Calu3 (cell line): ENCODE measurements around the gene TRIM8. TPM values are rescaled to one million over a fixed set of nuclear protein-coding genes. Genes with fewer than 3 reads are reported as not detected.
A peak's percentile ranks its signal among the peaks of the same experiment; 100 is the strongest.

Source experiments
- BruUV-seq: library from RNA; stranded (reverse); fragments of 400-500 nt; replicated peaks from 2 replicates; lab custom pipeline; 2021; lab: Mats Ljungman, UMichigan
- CTCF ChIA-PET: fragments of 300-600 bp; sonication (Branson Sonifier 250); formaldehyde crosslinking; loops from one replicate; lab custom pipeline; 2022; ENCODE audit warnings: antibody characterized with exemption; lab: Charles Lee
- DNase-seq: peaks from one replicate; pipeline ENCODE4 v3.0.0; 2022
- H3K27ac Mint-ChIP-seq: one replicate; pipeline ENCODE4 v1.8.0; 2022; ENCODE audit warnings: mixed read lengths; ENCODE audit not compliant: unreplicated experiment
- H3K27me3 Mint-ChIP-seq: one replicate; pipeline ENCODE4 v1.8.0; 2022; ENCODE audit warnings: mixed read lengths; ENCODE audit not compliant: unreplicated experiment
- H3K36me3 Mint-ChIP-seq: one replicate; pipeline ENCODE4 v1.8.0; 2022; ENCODE audit warnings: mild to moderate bottlenecking, moderate library complexity, mixed read lengths; ENCODE audit not compliant: insufficient read depth, unreplicated experiment
- H3K4me1 Mint-ChIP-seq: one replicate; pipeline ENCODE4 v1.8.0; 2022; ENCODE audit warnings: mild to moderate bottlenecking, low read depth, mixed read lengths; ENCODE audit not compliant: unreplicated experiment
- H3K4me3 Mint-ChIP-seq: one replicate; pipeline ENCODE4 v1.8.0; 2022; ENCODE audit warnings: mild to moderate bottlenecking, low read depth, moderate library complexity, mixed read lengths; ENCODE audit not compliant: unreplicated experiment
- H3K9me3 Mint-ChIP-seq: one replicate; pipeline ENCODE4 v1.8.0; 2022; ENCODE audit warnings: low read depth, mixed read lengths; ENCODE audit not compliant: unreplicated experiment
- intact Hi-C: fragments of 100-400 bp; cut with micrococcal nuclease; formaldehyde crosslinking; loops from one replicate; pipeline ENCODE4 v1.10.0; 2022; ENCODE audit not compliant: unreplicated experiment
- total RNA-seq: library from RNA; stranded (reverse); gene quantifications from 2 replicates; pipeline ENCODE4 v1.2.3, GENCODE V29; 2022
- TF ChIP-seq, protein P1 (sequence below): fragments of 200-600 bp; IDR thresholded peaks from one replicate; pipeline ENCODE4 v1.8.0; 2022; ENCODE audit warnings: antibody characterized with exemption; ENCODE audit not compliant: unreplicated experiment

The TRIM8 gene
- total RNA-seq, 1 experiment from 2014 or later: 52.1 TPM

DNA sequence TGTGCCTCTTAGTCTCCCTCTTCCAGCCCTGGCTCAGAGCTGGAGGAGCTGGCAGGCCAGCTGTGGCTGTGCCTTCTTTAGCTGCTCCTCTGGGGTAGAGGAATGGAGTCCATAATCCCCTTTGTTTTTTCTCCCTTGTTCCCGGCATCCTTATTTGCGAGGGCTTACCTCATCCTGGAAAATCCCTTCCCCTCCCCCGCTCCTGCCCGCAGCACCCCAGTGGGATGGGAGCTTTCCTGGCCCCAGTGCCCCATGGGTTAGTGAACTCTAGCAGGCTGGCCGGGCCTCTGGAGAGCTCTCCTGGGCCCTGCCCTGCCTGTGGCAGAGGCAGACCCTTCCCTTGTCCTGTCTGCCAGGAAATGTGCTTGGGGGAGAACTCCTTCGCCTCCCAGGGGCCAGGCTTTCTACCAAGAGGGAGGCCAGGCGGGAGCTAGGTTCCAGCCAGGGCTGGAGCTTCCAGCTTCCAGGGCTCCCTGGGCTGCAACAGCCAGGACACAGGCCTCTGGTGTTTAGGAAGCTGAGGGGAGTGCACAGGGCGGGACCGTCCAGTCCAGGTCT is 16.5 kb upstream of the TRIM8 start:
- Mint-ChIP-seq H3K4me3 (no peak overlapping the region), H3K4me1 (peaks cover 64% of the 10 kb centered on the region), H3K27me3 (no peaks in the 10 kb centered on the region), H3K27ac (no peak overlapping the region), H3K36me3 (peaks cover 13% of the 10 kb centered on the region), H3K9me3 (no peaks in the 10 kb centered on the region)
- intact Hi-C loops: no loop called here
- peak; percentile 45 for DNase-seq
- TF ChIP-seq, protein P1, sequence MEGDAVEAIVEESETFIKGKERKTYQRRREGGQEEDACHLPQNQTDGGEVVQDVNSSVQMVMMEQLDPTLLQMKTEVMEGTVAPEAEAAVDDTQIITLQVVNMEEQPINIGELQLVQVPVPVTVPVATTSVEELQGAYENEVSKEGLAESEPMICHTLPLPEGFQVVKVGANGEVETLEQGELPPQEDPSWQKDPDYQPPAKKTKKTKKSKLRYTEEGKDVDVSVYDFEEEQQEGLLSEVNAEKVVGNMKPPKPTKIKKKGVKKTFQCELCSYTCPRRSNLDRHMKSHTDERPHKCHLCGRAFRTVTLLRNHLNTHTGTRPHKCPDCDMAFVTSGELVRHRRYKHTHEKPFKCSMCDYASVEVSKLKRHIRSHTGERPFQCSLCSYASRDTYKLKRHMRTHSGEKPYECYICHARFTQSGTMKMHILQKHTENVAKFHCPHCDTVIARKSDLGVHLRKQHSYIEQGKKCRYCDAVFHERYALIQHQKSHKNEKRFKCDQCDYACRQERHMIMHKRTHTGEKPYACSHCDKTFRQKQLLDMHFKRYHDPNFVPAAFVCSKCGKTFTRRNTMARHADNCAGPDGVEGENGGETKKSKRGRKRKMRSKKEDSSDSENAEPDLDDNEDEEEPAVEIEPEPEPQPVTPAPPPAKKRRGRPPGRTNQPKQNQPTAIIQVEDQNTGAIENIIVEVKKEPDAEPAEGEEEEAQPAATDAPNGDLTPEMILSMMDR: no peak
- BruUV-seq: no TSS peak
- CTCF ChIA-PET: interaction anchor here (0.5 to 2.3 kb wide), 2 partner anchors 17 to 18 kb away, joined by 4 to 7 read pairs; no protein-coding TSS in a partner anchor

DNA sequence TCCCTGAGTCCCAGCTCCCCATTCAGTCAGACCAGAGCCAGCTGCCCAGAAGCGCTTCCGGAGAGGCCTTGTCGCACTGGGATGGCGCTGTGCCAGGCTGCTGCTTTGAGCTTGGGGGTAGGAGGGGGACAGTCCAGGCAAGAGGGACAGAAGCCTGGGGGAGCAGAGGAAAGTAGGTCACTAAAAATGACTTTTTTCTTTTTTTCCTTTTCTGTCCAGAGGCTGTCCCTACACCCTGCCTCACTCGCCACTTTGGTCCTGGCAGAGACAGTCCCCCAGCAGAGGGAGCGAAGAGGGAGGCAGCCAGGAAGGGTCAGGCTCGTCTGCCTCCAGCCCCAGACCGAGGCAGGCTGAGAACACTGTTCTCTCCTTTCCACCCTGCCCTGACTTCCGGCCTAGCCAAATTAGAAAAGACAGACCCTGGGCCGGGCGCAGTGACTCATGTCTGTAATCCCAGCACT is 15.8 kb upstream of the TRIM8 start:
- peaks cover 13% of the 10 kb centered on the region for H3K36me3 Mint-ChIP-seq
- BruUV-seq: no TSS peak
- peaks cover 71% of the 10 kb centered on the region for H3K4me1 Mint-ChIP-seq
- no peak overlapping the region for H3K4me3 Mint-ChIP-seq
- DNase-seq: peak; percentile 26
- no peaks in the 10 kb centered on the region for H3K9me3 Mint-ChIP-seq
- intact Hi-C loops: no loop called here
- no peaks in the 10 kb centered on the region for H3K27me3 Mint-ChIP-seq
- H3K27ac Mint-ChIP-seq: no peak overlapping the region
- CTCF ChIA-PET: interaction anchor here (2.3 kb wide), 1 partner anchor 18 kb away, joined by 7 read pairs; no protein-coding TSS in a partner anchor
- TF ChIP-seq, protein P1: no peak

DNA sequence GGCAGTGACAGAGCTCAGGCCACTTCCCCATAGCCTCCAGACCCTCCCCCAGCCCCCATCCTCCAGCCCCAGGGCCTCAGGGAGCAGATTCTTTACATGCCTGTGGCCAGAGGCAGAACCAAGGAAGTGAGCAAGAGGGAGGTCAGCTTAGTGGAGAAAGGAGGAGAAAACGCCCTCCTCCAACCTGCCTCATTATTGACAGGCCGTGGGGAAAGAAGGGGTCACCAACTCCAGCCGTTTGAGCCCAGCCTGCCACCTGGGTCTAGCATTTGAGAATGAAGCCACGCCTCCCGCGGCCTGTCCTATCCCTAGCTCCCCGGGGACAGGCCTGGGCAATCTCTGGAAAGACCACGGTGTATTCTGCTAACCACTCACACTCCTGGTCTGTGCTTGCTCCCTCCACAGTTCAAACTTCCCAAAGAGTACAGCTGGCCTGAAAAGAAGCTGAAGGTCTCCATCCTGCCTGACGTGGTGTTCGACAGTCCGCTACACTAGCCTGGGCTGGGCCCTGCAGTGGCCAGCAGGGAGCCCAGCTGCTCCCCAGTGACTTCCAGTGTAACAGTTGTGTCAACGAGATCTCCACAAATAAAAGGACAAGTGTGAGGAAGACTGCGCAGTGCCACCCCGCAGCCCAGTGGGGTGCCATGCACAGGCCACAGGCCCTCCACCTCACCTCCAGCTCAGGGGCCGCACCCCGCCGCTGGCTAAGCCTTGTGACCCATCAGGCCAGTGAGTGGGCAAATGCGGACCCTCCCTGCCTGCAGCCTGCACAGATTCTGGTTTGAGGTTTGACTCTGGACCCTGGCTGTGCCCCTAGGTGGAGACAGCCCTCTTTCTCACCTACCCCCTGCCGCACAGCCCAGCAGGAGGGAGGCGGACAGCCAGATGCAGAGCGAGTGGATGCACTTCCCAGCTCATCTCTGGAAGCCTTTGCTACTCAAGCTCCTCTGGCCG is 14.3 kb upstream of the TRIM8 start:
- CTCF ChIA-PET: interaction anchor here (0.7 to 2.3 kb wide), 4 partner anchors 10 to 128 kb away, joined by 3 to 7 read pairs (median 4); partner anchors contain the start of gene ACTR1A
- no peak overlapping the region for H3K4me3 Mint-ChIP-seq
- BruUV-seq: no TSS peak

DNA sequence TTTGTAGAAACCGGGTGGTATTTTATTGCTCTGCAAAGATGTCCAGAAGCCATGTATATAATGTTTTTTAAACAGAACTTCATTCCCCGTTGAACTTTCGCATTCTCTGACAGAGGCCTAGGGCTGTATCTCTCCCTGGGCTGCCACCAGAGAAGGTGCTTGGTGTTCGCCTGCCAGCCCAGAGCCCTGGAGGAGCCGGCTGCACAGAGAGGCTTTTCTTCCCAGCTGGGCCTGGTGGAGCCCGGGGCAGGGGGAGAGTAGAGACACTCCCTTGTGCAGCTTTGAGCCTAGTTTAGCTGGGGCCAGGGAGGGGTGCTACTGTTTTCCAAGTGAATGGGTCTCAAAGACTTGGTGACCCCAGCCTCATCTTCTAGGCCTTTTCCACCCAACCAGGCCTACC is 13.6 kb upstream of the TRIM8 start:
- Mint-ChIP-seq H3K4me3 (no peak overlapping the region), H3K27ac (no peak overlapping the region), H3K27me3 (no peaks in the 10 kb centered on the region), H3K9me3 (no peaks in the 10 kb centered on the region), H3K4me1 (peaks cover 78% of the 10 kb centered on the region), H3K36me3 (peaks cover 15% of the 10 kb centered on the region)
- intact Hi-C loops: no loop called here
- BruUV-seq: no TSS peak
- TF ChIP-seq, protein P1: no peak
- CTCF ChIA-PET: no interaction called here
- DNase-seq: no peak

More for the DNA sequence above, 14.3 kb upstream of the TRIM8 start:
- H3K27me3 Mint-ChIP-seq: no peaks in the 10 kb centered on the region
- H3K9me3 Mint-ChIP-seq: no peaks in the 10 kb centered on the region
- H3K27ac Mint-ChIP-seq: peak overlapping the region; percentile 58
- intact Hi-C loops: no loop called here
- peak; percentile 76 for DNase-seq
- TF ChIP-seq, protein P1: no peak
- H3K36me3 Mint-ChIP-seq: peaks cover 13% of the 10 kb centered on the region
- H3K4me1 Mint-ChIP-seq: peaks cover 75% of the 10 kb centered on the region
